ENCODE data around the gene PICALM. TPM values are rescaled to one million over a fixed set of nuclear protein-coding genes. Genes with fewer than 3 reads are reported as not detected.

PICALM gene
- total RNA-seq, 1 donor from 2014 or later: 204 TPM

DNA sequence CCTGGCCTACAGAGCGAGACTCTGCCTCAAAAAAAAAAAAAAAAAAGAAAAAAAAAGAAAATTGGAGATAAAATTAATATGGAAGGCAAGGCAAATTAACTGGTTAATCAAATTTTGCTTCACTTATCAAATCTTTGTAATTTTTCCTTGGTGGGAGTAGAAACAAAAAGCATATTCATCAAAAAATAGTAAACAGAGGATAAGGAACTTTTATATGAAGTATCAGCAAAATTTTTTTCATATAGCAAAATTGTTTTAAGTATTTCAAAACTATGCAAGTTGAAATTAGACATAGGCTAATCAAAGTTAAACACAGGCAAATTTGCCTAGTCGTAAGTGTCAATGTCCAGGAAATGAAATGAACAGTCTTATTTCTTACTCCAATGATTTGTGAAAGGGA, 33.0 kb downstream of the PICALM start:
- Mint-ChIP-seq H3K4me1 (peaks cover 2% of the 10 kb centered on the region), H3K36me3 (peaks cover 6% of the 10 kb centered on the region), H3K9me3 (peaks cover 2% of the 10 kb centered on the region), H3K27ac (no peak overlapping the region), H3K4me3 (no peak overlapping the region), H3K27me3 (ENCODE audit: insufficient read depth, low read depth) (peaks cover 2% of the 10 kb centered on the region)
- H3K27ac ChIP-seq: no peak overlapping the region
- no peaks in the 10 kb centered on the region for H3K27me3 ChIP-seq
- no peak overlapping the region for H3K4me2 ChIP-seq
- no peaks in the 10 kb centered on the region for H3K4me1 ChIP-seq
- H3K9ac ChIP-seq: no peak overlapping the region
- H2AFZ ChIP-seq (replicated peaks): no peak overlapping the region
- peaks cover 32% of the 10 kb centered on the region for H4K20me1 ChIP-seq (ENCODE audit: low read depth)
- H3K36me3 ChIP-seq: no peaks in the 10 kb centered on the region
- no peaks in the 10 kb centered on the region for H3F3A ChIP-seq (ENCODE audit: low read depth)
- no peak overlapping the region for H3K4me3 ChIP-seq
- peaks cover 95% of the 10 kb centered on the region for H3K79me2 ChIP-seq (ENCODE audit: low read depth)
- no peak for TF ChIP-seq EZH2 (IDR thresholded peaks at IDR 0.05)
- TF ChIP-seq EZH2phosphoT487 (IDR thresholded peaks at IDR 0.05): no peak
- TF ChIP-seq, protein P1, sequence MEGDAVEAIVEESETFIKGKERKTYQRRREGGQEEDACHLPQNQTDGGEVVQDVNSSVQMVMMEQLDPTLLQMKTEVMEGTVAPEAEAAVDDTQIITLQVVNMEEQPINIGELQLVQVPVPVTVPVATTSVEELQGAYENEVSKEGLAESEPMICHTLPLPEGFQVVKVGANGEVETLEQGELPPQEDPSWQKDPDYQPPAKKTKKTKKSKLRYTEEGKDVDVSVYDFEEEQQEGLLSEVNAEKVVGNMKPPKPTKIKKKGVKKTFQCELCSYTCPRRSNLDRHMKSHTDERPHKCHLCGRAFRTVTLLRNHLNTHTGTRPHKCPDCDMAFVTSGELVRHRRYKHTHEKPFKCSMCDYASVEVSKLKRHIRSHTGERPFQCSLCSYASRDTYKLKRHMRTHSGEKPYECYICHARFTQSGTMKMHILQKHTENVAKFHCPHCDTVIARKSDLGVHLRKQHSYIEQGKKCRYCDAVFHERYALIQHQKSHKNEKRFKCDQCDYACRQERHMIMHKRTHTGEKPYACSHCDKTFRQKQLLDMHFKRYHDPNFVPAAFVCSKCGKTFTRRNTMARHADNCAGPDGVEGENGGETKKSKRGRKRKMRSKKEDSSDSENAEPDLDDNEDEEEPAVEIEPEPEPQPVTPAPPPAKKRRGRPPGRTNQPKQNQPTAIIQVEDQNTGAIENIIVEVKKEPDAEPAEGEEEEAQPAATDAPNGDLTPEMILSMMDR (IDR thresholded peaks at IDR 0.05): no peak
- no peaks in the 10 kb centered on the region for H3K9me3 ChIP-seq (ENCODE audit: low read depth)
- no peak for DNase-seq (ENCODE audit: low spot score)

DNA sequence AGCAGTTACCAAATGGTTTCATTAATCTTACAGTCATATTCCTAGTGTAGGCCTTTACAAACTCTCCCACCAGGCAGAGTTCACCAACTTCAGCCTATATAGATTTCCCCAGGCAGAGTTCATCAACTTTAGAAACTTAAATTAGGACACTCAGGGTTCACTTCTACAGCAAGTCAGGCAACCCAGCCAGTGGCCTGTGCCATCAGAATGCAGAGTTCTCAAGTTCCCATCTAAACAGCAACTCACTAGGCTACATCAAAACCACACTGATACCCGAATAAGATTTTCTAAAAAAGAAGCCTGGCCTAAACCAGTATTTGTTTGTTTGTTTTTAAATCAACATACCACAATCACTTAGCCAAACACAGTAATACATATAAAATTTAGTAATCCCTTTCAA, 33.7 kb downstream of the PICALM start:
- no peaks in the 10 kb centered on the region for H3K36me3 ChIP-seq
- H3K4me1 Mint-ChIP-seq: peaks cover 2% of the 10 kb centered on the region
- H3K27me3 Mint-ChIP-seq (ENCODE audit: insufficient read depth, low read depth): peaks cover 2% of the 10 kb centered on the region
- peaks cover 94% of the 10 kb centered on the region for H3K79me2 ChIP-seq (ENCODE audit: low read depth)
- H2AFZ ChIP-seq (replicated peaks): no peak overlapping the region
- no peak overlapping the region for H3K9ac ChIP-seq
- peaks cover 2% of the 10 kb centered on the region for H3K9me3 Mint-ChIP-seq
- peaks cover 33% of the 10 kb centered on the region for H4K20me1 ChIP-seq (ENCODE audit: low read depth)
- H3K36me3 Mint-ChIP-seq: peaks cover 6% of the 10 kb centered on the region
- H3K27ac Mint-ChIP-seq: no peak overlapping the region
- TF ChIP-seq, protein P1 (IDR thresholded peaks at IDR 0.05): no peak
- no peak for TF ChIP-seq EZH2 (IDR thresholded peaks at IDR 0.05)
- no peak for TF ChIP-seq EZH2phosphoT487 (IDR thresholded peaks at IDR 0.05)
- H3K9me3 ChIP-seq (ENCODE audit: low read depth): no peaks in the 10 kb centered on the region
- H3F3A ChIP-seq (ENCODE audit: low read depth): no peaks in the 10 kb centered on the region
- H3K27me3 ChIP-seq: no peaks in the 10 kb centered on the region
- no peak overlapping the region for H3K4me3 Mint-ChIP-seq
- no peak for DNase-seq (ENCODE audit: low spot score)
- H3K4me3 ChIP-seq: no peak overlapping the region
- H3K27ac ChIP-seq: no peak overlapping the region
- no peak overlapping the region for H3K4me2 ChIP-seq
- no peaks in the 10 kb centered on the region for H3K4me1 ChIP-seq

DNA sequence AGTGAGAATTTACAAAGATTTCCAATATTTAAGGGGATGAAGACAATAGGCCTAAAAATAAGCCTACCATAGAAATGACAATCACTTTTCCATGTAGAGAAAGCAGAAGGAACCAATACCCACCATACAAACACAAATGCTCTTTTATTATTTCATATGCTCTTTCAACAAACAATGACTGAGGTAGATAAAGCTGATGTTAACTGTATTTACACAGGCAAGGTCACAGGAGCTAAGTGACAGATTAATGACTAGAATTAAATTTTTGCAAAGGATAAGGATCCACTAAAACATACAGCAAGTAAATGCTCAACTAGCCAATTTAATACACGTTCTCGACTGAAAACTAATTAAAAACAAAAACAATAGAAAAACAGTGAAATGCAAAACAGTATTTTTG, 34.2 kb downstream of the PICALM start:
- Histone ChIP-seq H3K9ac (no peak overlapping the region), H3K27ac (no peak overlapping the region), H3F3A (ENCODE audit: low read depth) (no peaks in the 10 kb centered on the region), H3K79me2 (ENCODE audit: low read depth) (peaks cover 90% of the 10 kb centered on the region), H3K36me3 (no peaks in the 10 kb centered on the region), H3K9me3 (ENCODE audit: low read depth) (no peaks in the 10 kb centered on the region), H3K27me3 (no peaks in the 10 kb centered on the region), H3K4me2 (no peak overlapping the region), H3K4me1 (no peaks in the 10 kb centered on the region), H2AFZ (replicated peaks) (no peak overlapping the region), H4K20me1 (ENCODE audit: low read depth) (peaks cover 33% of the 10 kb centered on the region), H3K4me3 (no peak overlapping the region)
- Mint-ChIP-seq H3K36me3 (peaks cover 6% of the 10 kb centered on the region), H3K4me1 (peaks cover 2% of the 10 kb centered on the region), H3K4me3 (no peak overlapping the region), H3K27me3 (ENCODE audit: insufficient read depth, low read depth) (peaks cover 2% of the 10 kb centered on the region), H3K9me3 (peaks cover 2% of the 10 kb centered on the region), H3K27ac (no peak overlapping the region)
- TF ChIP-seq, protein P1 (IDR thresholded peaks at IDR 0.05): no peak
- TF ChIP-seq EZH2 (IDR thresholded peaks at IDR 0.05): no peak
- no peak for TF ChIP-seq EZH2phosphoT487 (IDR thresholded peaks at IDR 0.05)
- no peak for DNase-seq (ENCODE audit: low spot score)

All from neural progenitor cell (in vitro differentiated cells).